ENCODE data around the gene CEP83. TPM values are rescaled to one million over a fixed set of nuclear protein-coding genes. Genes with fewer than 3 reads are reported as not detected.
"Not testable (repeated sequence)": the region's sequence is repeated elsewhere in the genome, so short reads cannot be mapped to it uniquely, and the experiment has no call there.

Gene CEP83
- polyA plus RNA-seq, 1 donor: 16.8 TPM

DNA sequence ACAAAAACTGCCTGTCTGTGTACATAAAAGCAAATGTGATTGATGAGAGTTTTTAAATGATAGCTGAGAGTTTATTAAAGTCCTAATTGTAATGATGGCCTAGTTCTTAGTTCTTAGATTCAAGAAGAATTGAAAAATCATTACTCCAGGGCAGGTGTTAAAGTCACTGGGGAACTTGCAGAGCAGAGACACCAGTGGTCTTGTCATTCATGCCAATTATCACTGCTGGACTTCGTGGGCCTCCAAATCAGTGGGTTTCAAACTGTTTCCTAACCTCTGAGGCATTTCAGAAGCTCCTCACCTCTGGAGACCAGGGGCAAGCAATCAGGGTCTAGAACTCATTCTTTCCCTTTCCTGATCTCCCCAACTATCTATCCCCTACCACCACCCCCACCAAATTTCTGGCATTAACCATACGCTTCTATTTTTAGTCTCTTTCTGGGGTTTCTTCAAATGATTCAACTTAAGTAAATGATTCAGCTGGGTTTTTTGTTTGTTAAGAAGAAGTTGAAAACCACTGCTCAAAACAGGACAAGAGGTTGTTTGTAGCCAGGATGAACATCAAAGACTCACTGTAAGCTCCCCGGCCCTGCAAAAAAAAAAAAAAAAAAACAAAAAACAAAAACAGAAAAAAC lies 80.1 kb downstream of the CEP83 start:
- DNase-seq: no peak

- no peak for DNase-seq
Measured at GRCh38 chr12:94377599-94377998, 82.1 kb downstream of the CEP83 start.

- no peak for DNase-seq
Measured at GRCh38 chr12:94374124-94374523, 85.5 kb downstream of the CEP83 start.

GRCh38 chr12:94372461-94372860 lies 87.2 kb downstream of the CEP83 start:
- DNase-seq: no peak

DNA sequence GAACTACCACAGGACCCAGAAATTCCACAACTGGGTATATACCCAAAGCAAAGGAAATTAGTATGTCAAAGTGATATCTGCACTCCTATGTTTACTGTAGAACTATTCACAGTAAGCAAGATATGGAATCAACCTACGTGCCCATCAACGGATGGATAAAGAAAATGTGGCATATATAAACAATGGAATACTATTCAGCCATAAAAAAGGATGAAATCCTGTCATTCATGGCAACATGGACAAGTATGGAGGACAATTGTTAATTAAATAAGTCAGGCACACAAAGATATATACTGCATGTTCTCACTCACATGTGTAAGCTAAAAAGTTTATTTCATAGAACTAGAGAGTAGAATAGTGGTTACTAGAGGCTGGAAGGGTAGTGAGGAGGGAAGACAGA lies 97.0 kb downstream of the CEP83 start:
- no peak for DNase-seq

DNA sequence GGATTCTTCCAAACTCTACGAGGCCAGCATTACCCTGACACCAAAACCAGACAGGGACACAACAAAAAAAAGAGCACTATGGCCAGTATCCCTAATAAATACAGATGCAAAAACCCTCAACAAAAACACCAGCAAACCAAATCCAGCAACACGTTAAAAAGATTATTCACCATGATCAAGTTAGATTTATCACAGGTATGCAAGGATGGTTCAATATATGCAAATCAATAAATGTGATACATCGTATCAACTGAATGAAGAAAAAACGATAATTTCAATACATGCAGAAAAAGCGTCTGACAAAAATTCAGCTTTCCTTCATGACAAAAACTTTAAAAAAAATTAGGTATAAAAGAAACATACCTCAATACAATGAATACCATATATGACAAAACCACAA lies 99.9 kb downstream of the CEP83 start:
- DNase-seq: no peak

DNA sequence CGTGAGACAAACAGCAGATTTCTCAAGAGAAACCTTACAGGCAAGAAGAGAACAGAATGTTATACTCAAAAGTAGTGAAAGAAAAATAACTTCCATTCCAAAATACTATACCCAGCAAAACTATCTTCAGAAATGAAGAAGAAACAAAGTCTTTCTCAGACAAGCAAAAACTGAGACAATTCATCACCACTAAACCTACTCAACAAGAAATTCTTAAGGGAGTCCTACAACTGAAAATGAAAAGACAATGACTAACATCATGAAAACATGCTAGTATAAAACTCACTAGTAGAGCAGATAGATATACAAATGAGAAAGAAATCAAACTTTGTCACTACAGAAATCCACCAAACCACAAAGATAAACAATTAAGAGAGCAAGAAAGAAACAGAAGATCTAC lies 106.5 kb downstream of the CEP83 start:
- DNase-seq: no peak

DNA sequence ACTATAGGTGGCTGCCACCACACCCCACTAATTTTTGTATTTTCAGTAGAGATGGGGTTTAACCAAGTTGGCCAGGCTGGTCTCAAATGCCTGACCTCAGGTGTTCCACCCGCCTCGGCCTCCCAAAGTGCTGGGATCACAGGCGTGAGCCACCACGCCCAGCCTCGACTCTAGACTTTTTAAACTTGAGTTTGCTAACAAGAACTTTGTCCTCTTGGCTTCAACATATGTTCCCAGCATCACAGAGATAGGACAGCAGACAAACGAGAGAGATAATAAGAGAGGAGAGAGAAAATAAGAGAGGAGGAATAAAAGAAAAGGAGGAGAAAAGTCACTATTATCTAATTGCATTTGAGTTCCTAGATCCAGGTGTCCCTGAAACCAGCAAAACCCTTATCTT lies 119.1 kb downstream of the CEP83 start:
- no peak for DNase-seq

DNA sequence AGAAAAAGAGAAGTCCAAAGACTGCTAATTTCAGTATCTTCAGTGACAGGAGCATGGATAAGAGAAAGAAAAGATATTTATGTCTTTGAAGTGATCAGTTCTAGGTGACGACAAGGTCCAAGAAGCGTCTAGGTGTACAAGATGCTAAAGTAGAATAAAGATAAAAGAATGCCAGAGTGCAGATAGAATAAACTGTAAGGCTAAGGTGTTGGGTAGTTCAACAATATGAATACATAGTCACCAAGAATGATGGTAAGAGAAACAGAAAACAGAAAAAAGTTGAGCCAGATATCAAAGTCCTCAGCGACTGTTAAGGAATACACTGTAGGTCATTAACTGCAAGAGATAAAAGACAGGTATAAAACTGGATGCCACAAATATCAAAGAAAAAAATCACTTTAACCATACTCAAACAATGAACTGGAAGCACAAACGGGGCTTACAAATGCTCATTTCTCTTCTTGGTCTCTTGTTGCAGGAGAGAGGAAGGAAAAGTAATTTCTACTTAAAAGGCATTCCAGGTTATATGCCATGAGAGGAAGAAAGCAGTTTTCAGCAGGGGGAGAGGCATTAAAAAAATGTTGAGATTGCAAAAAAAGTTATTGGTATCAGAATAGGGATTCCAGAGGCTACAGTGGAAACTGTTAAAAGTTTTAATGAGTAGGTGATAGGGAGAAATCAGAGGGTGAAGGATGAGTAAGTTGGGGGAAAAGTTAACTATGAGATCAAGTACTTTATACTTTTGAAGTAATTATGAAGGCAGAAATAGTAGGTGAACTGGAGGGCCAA lies 121.5 kb downstream of the CEP83 start:
- no peak for DNase-seq

GRCh38 chr12:94336211-94336925 lies 123.3 kb downstream of the CEP83 start:
- DNase-seq: no peak

- no peak for DNase-seq
Measured at GRCh38 chr12:94333396-94333795, 126.3 kb downstream of the CEP83 start.

- no peak for DNase-seq
Measured at GRCh38 chr12:94329366-94329765, 130.3 kb downstream of the CEP83 start.

- DNase-seq: no peak
Measured at GRCh38 chr12:94327809-94328208, 131.9 kb downstream of the CEP83 start.

DNA sequence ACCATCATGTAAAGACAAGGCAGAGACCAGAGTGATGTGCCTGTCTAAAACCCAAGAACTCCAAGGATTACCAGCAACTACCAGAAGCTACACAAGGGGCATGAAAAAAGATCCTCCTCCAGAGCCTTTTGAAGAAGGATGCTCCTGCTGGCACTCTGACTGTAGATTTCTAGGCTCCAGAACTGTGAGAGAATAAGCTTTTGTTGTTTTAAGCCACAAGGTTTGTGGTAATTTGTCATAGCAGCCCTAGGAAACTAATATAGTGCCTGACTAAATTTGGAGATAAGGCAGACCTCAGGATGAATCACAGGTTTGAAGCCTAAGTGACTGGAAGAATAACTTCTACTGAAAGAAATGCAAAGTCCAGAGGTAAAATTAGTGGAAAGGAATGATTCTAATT lies 132.9 kb downstream of the CEP83 start:
- no peak for DNase-seq

- no peak for DNase-seq
Measured at GRCh38 chr12:94326234-94326633, 133.4 kb downstream of the CEP83 start.

GRCh38 chr12:94322346-94322745 lies 137.3 kb downstream of the CEP83 start:
- DNase-seq: no peak

DNA sequence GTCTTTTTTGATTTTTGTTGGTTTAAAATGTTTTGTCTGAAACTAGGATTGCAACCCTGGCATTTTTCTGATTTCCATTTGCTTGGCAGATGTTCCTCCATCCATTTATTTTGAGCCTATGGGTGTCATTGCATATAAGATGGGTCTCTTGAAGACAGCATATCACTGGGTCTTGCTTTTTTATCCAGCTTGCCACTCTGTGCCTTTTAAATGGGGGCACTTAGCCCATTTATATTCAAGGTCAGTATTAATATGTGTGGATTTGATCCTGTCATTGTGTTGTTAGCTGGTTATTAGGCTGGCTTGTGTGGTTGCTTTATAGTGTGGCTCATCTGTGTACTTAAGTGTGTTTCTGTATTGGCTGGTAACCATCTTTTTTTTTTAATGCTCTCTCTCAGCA lies 139.6 kb downstream of the CEP83 start:
- DNase-seq: no peak

DNA sequence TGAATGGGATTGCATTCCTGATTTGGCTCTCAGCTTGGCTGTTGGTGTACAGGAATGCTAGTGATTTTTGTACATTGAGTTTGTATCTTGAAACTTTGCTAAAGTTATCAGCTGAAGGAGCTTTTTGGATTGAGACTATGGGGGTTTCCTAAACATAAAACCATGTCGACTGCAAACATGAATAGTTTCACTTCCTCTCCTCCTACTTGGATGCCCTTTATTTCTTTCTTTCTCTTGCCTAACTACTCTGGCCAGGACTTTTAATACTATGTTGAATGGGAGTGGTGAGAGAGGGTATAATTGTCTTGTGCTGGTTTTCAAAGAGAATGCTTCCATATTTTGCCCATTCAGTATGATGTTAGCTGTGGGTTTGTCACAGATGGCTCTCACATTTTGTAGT lies 141.5 kb downstream of the CEP83 start:
- DNase-seq: no peak

- DNase-seq: not testable (repeated sequence)
Measured at GRCh38 chr12:94316600-94316999, 143.1 kb downstream of the CEP83 start.

GRCh38 chr12:94312378-94312777 lies 147.3 kb downstream of the CEP83 start:
- no peak for DNase-seq

DNA sequence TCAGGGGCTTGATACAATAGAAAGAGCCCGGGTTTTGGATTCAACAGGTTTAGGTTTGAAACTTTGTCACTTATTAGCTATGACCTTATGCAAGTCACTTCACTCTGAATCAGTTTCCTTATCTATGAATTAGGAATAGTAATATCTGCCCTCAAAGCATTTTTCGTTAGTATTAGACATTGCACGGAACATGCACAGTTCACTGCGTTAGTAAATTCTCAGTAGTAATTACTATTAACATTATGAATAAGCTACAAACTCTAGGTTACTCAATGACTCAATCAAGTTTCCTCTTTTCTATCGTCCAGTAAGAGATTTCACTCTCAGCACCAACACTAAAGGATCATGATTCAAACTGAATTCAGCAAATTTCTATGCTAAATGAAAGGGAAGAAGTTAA lies 150.3 kb downstream of the CEP83 start:
- no peak for DNase-seq

- DNase-seq: no peak
Measured at GRCh38 chr12:94308612-94309011, 151.1 kb downstream of the CEP83 start.

DNA sequence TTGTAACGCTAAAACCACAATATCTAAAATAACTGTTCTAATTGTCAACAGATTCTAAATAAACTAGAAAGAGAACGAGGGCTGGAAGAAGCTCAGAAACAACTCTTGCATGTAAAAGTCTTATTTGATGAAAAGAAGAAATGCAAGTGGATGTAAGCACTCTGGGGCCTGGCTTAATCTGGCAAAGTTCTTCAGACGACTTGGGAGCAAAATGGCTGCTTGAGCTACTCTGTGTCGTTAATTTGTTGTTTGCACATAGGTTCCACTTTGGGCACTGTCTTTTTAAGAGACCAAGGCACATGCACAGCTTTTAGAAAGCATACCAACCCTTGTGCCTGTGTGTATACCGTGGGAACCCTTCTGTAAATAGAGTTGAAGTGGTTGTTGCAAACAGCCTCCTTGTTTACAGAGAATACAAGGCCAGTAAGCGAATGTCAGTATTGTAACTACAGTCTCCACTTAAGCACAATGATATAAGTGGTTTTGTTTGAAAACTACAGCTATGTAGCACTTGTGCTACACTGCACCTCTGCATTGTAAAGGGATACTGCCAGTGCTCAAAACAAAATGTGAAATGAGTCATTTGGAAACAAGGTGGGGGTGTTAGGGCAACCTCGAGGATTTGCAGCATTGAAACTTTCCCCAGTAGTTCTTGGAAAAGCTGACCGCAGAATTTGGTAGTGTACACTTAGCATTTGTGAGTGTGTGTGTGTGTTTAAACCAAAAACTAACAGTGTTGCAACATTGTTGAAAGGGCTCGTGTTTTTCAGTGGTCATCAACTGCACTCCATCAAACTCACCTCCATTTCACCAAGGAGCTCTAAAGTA lies 154.3 kb downstream of the CEP83 start:
- no peak for DNase-seq
